H1 (cell line): ENCODE data around the gene HOXB3. TPM values are rescaled to one million over a fixed set of nuclear protein-coding genes. Genes with fewer than 3 reads are reported as not detected.

ENCODE experiments used
- CTCF ChIA-PET: fragments of 300-600 bp; sonication (Branson Sonifier 250); formaldehyde crosslinking; loops from one replicate; lab custom pipeline; 2021; ENCODE audit not compliant: partially characterized antibody; lab: Charles Lee
- POLR2A ChIA-PET: fragments of 300-600 bp; sonication (Branson Sonifier 250); formaldehyde crosslinking; loops from one replicate; lab custom pipeline; 2021; ENCODE audit warnings: inconsistent platforms; ENCODE audit not compliant: partially characterized antibody; lab: Charles Lee
- DNase-seq, 2 experiments: peaks; one replicate each; pipeline versions ENCODE4 v3.0.0 to v3.0.0-alpha.2; 2010 to 2022; ENCODE audit warnings: low spot score in 2 of 2, low read depth in 1 of 2, mixed read lengths in 1 of 2
- FAIRE-seq: peaks from 2 replicates; lab custom pipeline; 2011; peaks lifted over from hg19 to GRCh38; lab: Jason Lieb, UNC
- H2AFZ ChIP-seq: 2 replicates; pipeline ENCODE4 v1.8.1; 2012; ENCODE audit warnings: low read length, inconsistent platforms
- H2AK5ac ChIP-seq: 2 replicates; pipeline ENCODE4 v1.6.1; 2013; ENCODE audit warnings: low read depth, low read length
- H2BK120ac ChIP-seq: replicated peaks from 2 replicates; pipeline ENCODE3; 2013; ENCODE audit warnings: low read depth, low read length, inconsistent platforms
- H2BK12ac ChIP-seq: 2 replicates; pipeline ENCODE4 v1.6.1; 2013; ENCODE audit warnings: low read depth, low read length
- H2BK15ac ChIP-seq: 2 replicates; pipeline ENCODE4 v1.6.1; 2013; ENCODE audit warnings: low read length
- H2BK20ac ChIP-seq: 2 replicates; pipeline ENCODE4 v1.6.1; 2013; ENCODE audit warnings: low read length
- H2BK5ac ChIP-seq: 2 replicates; pipeline ENCODE4 v1.6.1; 2013; ENCODE audit warnings: low read depth, low read length
- H3K14ac ChIP-seq: 2 replicates; pipeline ENCODE4 v1.6.1; 2013; ENCODE audit warnings: inconsistent platforms; ENCODE audit not compliant: insufficient read length
- H3K18ac ChIP-seq: 2 replicates; pipeline ENCODE4 v1.6.1; 2013; ENCODE audit warnings: low read length; ENCODE audit errors: extremely low read depth
- H3K23ac ChIP-seq: 2 replicates; pipeline ENCODE4 v1.6.1; 2013; ENCODE audit warnings: inconsistent platforms; ENCODE audit not compliant: insufficient read length
- H3K23me2 ChIP-seq: 2 replicates; pipeline ENCODE4 v1.6.1; 2013; ENCODE audit warnings: low read depth, low read length
- H3K27ac ChIP-seq: 2 replicates; pipeline ENCODE4 v1.6.1; 2011; ENCODE audit warnings: low read depth, low read length, inconsistent platforms
- H3K27me3 ChIP-seq, 4 experiments: replicated peaks in 1 of 4; 1 replicate in 1 of 4; 2 replicates in 3 of 4; pipeline versions ENCODE4 v1.6.1 to v1.8.1; 2011 to 2013; ENCODE audit warnings: low read length in 3 of 4, mild to moderate bottlenecking in 3 of 4, inconsistent platforms in 2 of 4, mixed read lengths in 2 of 4, moderate library complexity in 1 of 4; ENCODE audit not compliant: control insufficient read depth in 3 of 4, insufficient read depth in 3 of 4; ENCODE audit errors: extremely low read depth in 1 of 4
- H3K36me3 ChIP-seq, 4 experiments: 2 replicates each; pipeline versions ENCODE4 v1.6.1 to v1.8.1; 2011 to 2013; ENCODE audit warnings: mild to moderate bottlenecking in 4 of 4, low read length in 3 of 4, moderate library complexity in 2 of 4, control low read depth in 1 of 4, inconsistent platforms in 1 of 4; ENCODE audit not compliant: insufficient read depth in 4 of 4, control insufficient read depth in 2 of 4
- H3K4ac ChIP-seq: replicated peaks from 2 replicates; pipeline ENCODE3; 2013; ENCODE audit warnings: low read length, low read depth, mixed read lengths, inconsistent platforms; ENCODE audit not compliant: insufficient read length
- H3K4me1 ChIP-seq, 4 experiments: replicated peaks in 1 of 4; 1 replicate in 1 of 4; 2 replicates in 3 of 4; pipeline versions ENCODE4 v1.6.1 to v1.8.1; 2011 to 2013; ENCODE audit warnings: low read length in 3 of 4, inconsistent platforms in 2 of 4, mixed read lengths in 1 of 4; ENCODE audit not compliant: insufficient read depth in 4 of 4, control insufficient read depth in 3 of 4
- H3K4me2 ChIP-seq, 2 experiments: 2 replicates each; pipeline versions ENCODE4 v1.6.1 to v1.8.1; 2011 to 2013; ENCODE audit warnings: low read depth in 2 of 2, low read length in 2 of 2, control low read depth in 1 of 2, inconsistent platforms in 1 of 2, mild to moderate bottlenecking in 1 of 2; ENCODE audit not compliant: insufficient read depth in 1 of 2
- H3K4me3 ChIP-seq, 4 experiments: fragments of 200-600, 300-600 bp in 1 of 4; sonication (generic), shearing (Covaris generic), sonication (Bioruptor Twin) in 1 of 4; 2 replicates each; pipeline versions ENCODE4 v1.5.1 to v1.8.1; 2011 to 2016; ENCODE audit warnings: low read length in 4 of 4, low read depth in 3 of 4, control low read depth in 2 of 4, inconsistent platforms in 2 of 4, mild to moderate bottlenecking in 2 of 4, mixed read lengths in 1 of 4, moderate library complexity in 1 of 4; ENCODE audit not compliant: insufficient read depth in 2 of 4; ENCODE audit errors: extremely low read depth in 1 of 4
- H3K56ac ChIP-seq: replicated peaks from 2 replicates; pipeline ENCODE3; 2013; ENCODE audit warnings: low read depth, mild to moderate bottlenecking, mixed read lengths, low read length, inconsistent platforms; ENCODE audit not compliant: insufficient read length
- H3K79me1 ChIP-seq: 2 replicates; pipeline ENCODE4 v1.6.1; 2013; ENCODE audit warnings: low read depth, low read length, control low read depth
- H3K79me2 ChIP-seq, 2 experiments: 2 replicates each; pipeline versions ENCODE4 v1.6.1 to v1.8.1; 2012 to 2013; ENCODE audit warnings: low read length in 2 of 2, mild to moderate bottlenecking in 2 of 2, inconsistent platforms in 1 of 2; ENCODE audit not compliant: insufficient read depth in 2 of 2, control insufficient read depth in 1 of 2
- H3K9ac ChIP-seq, 4 experiments: replicated peaks in 1 of 4; 1 replicate in 1 of 4; 2 replicates in 3 of 4; pipeline versions ENCODE4 v1.6.1 to v1.8.1; 2011 to 2013; ENCODE audit warnings: low read depth in 3 of 4, low read length in 3 of 4, control low read depth in 2 of 4, mild to moderate bottlenecking in 2 of 4, moderate library complexity in 2 of 4, inconsistent platforms in 1 of 4; ENCODE audit errors: extremely low read depth in 1 of 4
- H3K9me3 ChIP-seq, 2 experiments: 2 replicates each; pipeline versions ENCODE4 v1.6.1 to v1.8.1; 2012 to 2013; ENCODE audit warnings: mild to moderate bottlenecking in 2 of 2, moderate library complexity in 2 of 2, control low read depth in 1 of 2, inconsistent platforms in 1 of 2, low read depth in 1 of 2, low read length in 1 of 2, mixed read lengths in 1 of 2; ENCODE audit not compliant: insufficient read depth in 2 of 2
- H4K20me1 ChIP-seq, 2 experiments: replicated peaks in 1 of 2; 2 replicates each; pipeline versions ENCODE3 to v1.8.1; 2011 to 2013; ENCODE audit warnings: inconsistent platforms in 2 of 2, low read length in 2 of 2, mild to moderate bottlenecking in 1 of 2; ENCODE audit not compliant: insufficient read depth in 2 of 2, control insufficient read depth in 1 of 2
- H4K5ac ChIP-seq: 2 replicates; pipeline ENCODE4 v1.6.1; 2013; ENCODE audit warnings: low read length, low read depth, mixed read lengths, inconsistent platforms; ENCODE audit not compliant: insufficient read length
- H4K8ac ChIP-seq: 2 replicates; pipeline ENCODE4 v1.8.0; 2013; ENCODE audit warnings: mild to moderate bottlenecking, moderate library complexity, low read length, inconsistent platforms; ENCODE audit not compliant: insufficient read depth; ENCODE audit errors: extremely low read depth
- H4K91ac ChIP-seq: replicated peaks from 2 replicates; pipeline ENCODE3; 2013; ENCODE audit warnings: low read length, mixed read lengths, inconsistent platforms; ENCODE audit not compliant: insufficient read length
- BCL11A ChIP-seq, 2 experiments: IDR thresholded peaks; one replicate each; pipeline ENCODE4 v1.6.1; 2011; ENCODE audit warnings: low read depth in 2 of 2, low read length in 2 of 2, mild to moderate bottlenecking in 2 of 2
- CTCF ChIP-seq, 3 experiments: IDR thresholded peaks; 1 replicate in 2 of 3; 2 replicates in 1 of 3; pipeline versions ENCODE4 v1.5.1 to v1.6.1; 2011; ENCODE audit warnings: low read length in 3 of 3, mild to moderate bottlenecking in 3 of 3, inconsistent platforms in 2 of 3, low read depth in 1 of 3, moderate library complexity in 1 of 3; ENCODE audit not compliant: insufficient read depth in 1 of 3; ENCODE audit errors: control extremely low read depth in 1 of 3
- EZH2 ChIP-seq: fragments of 200-600 bp; sonication (generic); IDR thresholded peaks from 2 replicates; pipeline ENCODE4 v1.7.1; 2012; ENCODE audit warnings: low read depth, mild to moderate bottlenecking, moderate library complexity, low read length, inconsistent platforms; ENCODE audit not compliant: severe bottlenecking
- GTF2F1 ChIP-seq: IDR thresholded peaks from 2 replicates; pipeline ENCODE4 v1.6.1; 2012; ENCODE audit warnings: low read depth, low read length, improper control_type of control experiment, borderline replicate concordance
- KDM4A ChIP-seq: IDR thresholded peaks from one replicate; pipeline ENCODE4 v1.7.1; 2012; ENCODE audit warnings: low read depth, mild to moderate bottlenecking, moderate library complexity, low read length, inconsistent platforms; ENCODE audit not compliant: severe bottlenecking
- RXRA ChIP-seq: IDR thresholded peaks from 2 replicates; pipeline ENCODE4 v1.6.1; 2011; ENCODE audit warnings: low read depth, mild to moderate bottlenecking, low read length, moderate library complexity; ENCODE audit not compliant: insufficient read depth
- SUZ12 ChIP-seq: fragments of 200-600 bp; sonication (generic); IDR thresholded peaks from 2 replicates; pipeline ENCODE4 v1.6.1; 2012; ENCODE audit warnings: mild to moderate bottlenecking, inconsistent platforms, low read length, moderate library complexity, mixed read lengths
- WGBS, 2 experiments: shearing (Covaris generic) in 1 of 2; methylation state at CpG; one replicate each; pipeline versions ENCODE4 v1.1.6 to v1.1.7; 2013 to 2015; ENCODE audit warnings: low lambda C conversion rate in 2 of 2, mixed read lengths in 2 of 2, inconsistent platforms in 1 of 2, low coverage in 1 of 2, missing lambda C conversion rate in 1 of 2; ENCODE audit not compliant: insufficient replicate concordance in 2 of 2, insufficient coverage in 1 of 2, insufficient read length in 1 of 2; ENCODE audit errors: extremely low coverage in 1 of 2, missing lambda C conversion rate in 1 of 2; 5-methylcytosine and 5-hydroxymethylcytosine counted together
- polyA plus RNA-seq, 7 experiments: library from polyadenylated mRNA; depleted of rRNA in 3 of 7; stranded (reverse) in 5 of 7; unstranded in 2 of 7; fragments of >200 nt in 5 of 7; fragments of 200-250 nt in 2 of 7; gene quantifications; 1 replicate in 5 of 7; 2 replicates in 1 of 7; 4 replicates in 1 of 7; pipeline versions ENCODE4 v1.2.1 to v1.2.3, GENCODE V29; 2011 to 2013; ENCODE audit warnings: missing spikeins in 2 of 7, mixed read lengths in 2 of 7
- total RNA-seq: library from RNA; stranded (reverse); fragmentation: NEBNext Ultra II Directional; extraction: Animal tissue kit (Norgen Biotek cat#: 25700); gene quantifications from 2 replicates; pipeline ENCODE4 v1.2.1, GENCODE V29; 2021

Gene HOXB3
- total and polyA plus RNA-seq, 2 of the 8 experiments (the other 6 are each of a cell fraction or from before 2014, with no cell fraction given): not detected

- Histone ChIP-seq H3K36me3 (peaks cover 0 to 13% (median 0%) of the 10 kb centered on the region in 4 experiments; a peak in 1 of 8 replicates), H3K4me3 (peak overlapping the region in 2 of 4 experiments; percentile 19 to 52; a peak in 5 of 8 replicates), H2AK5ac (no peak overlapping the region), H3K79me1 (no peaks in the 10 kb centered on the region), H2BK5ac (no peak overlapping the region), H3K23ac (no peak overlapping the region), H3K56ac (no peak overlapping the region), H3K27ac (no peak overlapping the region), H3K9me3 (no peaks in the 10 kb centered on the region), H2BK15ac (0 out of 2 replicates have a peak overlapping the region, but pooled peaks have one; percentile 61), H2BK20ac (no peak overlapping the region), H3K79me2 (no peaks in the 10 kb centered on the region), H4K5ac (no peak overlapping the region), H3K27me3 (peaks cover 98 to 100% (median 100%) of the 10 kb centered on the region in 4 experiments), H3K4me1 (peaks cover 0 to 11% (median 5%) of the 10 kb centered on the region in 4 experiments; a peak in 5 of 7 replicates), H3K4ac (no peak overlapping the region), H2AFZ (no peak overlapping the region), H3K18ac (peak overlapping the region; percentile 32; the same call in 1 of the 2 replicates), H3K23me2 (no peaks in the 10 kb centered on the region; the same call in 1 of the 2 replicates), H4K20me1 (peaks cover 37 to 52% of the 10 kb centered on the region in 2 experiments), H2BK120ac (no peak overlapping the region), H3K14ac (no peak overlapping the region), H4K8ac (peak overlapping the region; percentile 41; the same call in 1 of the 2 replicates), H4K91ac (no peak overlapping the region), H3K9ac (no peak overlapping the region), H3K4me2 (peak overlapping the region; percentile 55 to 61), H2BK12ac (0 out of 2 replicates have a peak overlapping the region, but pooled peaks have one; percentile 60)
- POLR2A ChIA-PET: interaction anchor here (1.1 to 1.6 kb wide), 3 partner anchors 9 to 19 kb away, joined by 3 to 4 read pairs (median 3); no protein-coding TSS in a partner anchor
- WGBS, 2 experiments: 5% methylated on average over 53 of the region's 69 CpGs; no CpG with 5 or more reads in 1 of the 2 experiments
- CTCF ChIA-PET: interaction anchor here (0.7 to 4.6 kb wide), 15 partner anchors 9 to 1332 kb away, joined by 3 to 30 read pairs (median 3); partner anchors contain the start of genes HOXB5 and HOXB8
- peak in 1 of 2 experiments; percentile 77 for DNase-seq
- FAIRE-seq: no peak
- TF ChIP-seq SUZ12 (peak; percentile 72), CTCF (IDR thresholded peaks at IDR 0.05; ENCODE audit: control extremely low read depth in 1 of 3, insufficient read depth in 1 of 3, low read depth in 1 of 3, low read length in 3 of 3) (no peak), RXRA (no peak), BCL11A (IDR thresholded peaks at IDR 0.05; ENCODE audit: low read depth in 2 of 2, low read length in 2 of 2) (no peak), KDM4A (peak; percentile 7), EZH2 (peak; percentile 69), GTF2F1 (no peak)
Measured at GRCh38 chr17:48625495-48626244, 35.6 kb upstream of the HOXB3 start.
